Erythroblast (primary cell): ENCODE results near the gene HBG2.

ENCODE experiments used
- DNase-seq, 2 experiments: peaks; one replicate each; lab custom pipeline; 2025; lab: John Stamatoyannopoulos, UW
- GATA1 ChIP-seq: IDR thresholded peaks from 2 replicates; pipeline ENCODE4 v1.6.1; 2011; ENCODE audit warnings: low read depth, mild to moderate bottlenecking, control low read depth, low read length, moderate library complexity
- POLR2A ChIP-seq: IDR thresholded peaks from 2 replicates; pipeline ENCODE4 v1.6.1; 2011; ENCODE audit warnings: mild to moderate bottlenecking, low read length

Gene HBG2

DNA sequence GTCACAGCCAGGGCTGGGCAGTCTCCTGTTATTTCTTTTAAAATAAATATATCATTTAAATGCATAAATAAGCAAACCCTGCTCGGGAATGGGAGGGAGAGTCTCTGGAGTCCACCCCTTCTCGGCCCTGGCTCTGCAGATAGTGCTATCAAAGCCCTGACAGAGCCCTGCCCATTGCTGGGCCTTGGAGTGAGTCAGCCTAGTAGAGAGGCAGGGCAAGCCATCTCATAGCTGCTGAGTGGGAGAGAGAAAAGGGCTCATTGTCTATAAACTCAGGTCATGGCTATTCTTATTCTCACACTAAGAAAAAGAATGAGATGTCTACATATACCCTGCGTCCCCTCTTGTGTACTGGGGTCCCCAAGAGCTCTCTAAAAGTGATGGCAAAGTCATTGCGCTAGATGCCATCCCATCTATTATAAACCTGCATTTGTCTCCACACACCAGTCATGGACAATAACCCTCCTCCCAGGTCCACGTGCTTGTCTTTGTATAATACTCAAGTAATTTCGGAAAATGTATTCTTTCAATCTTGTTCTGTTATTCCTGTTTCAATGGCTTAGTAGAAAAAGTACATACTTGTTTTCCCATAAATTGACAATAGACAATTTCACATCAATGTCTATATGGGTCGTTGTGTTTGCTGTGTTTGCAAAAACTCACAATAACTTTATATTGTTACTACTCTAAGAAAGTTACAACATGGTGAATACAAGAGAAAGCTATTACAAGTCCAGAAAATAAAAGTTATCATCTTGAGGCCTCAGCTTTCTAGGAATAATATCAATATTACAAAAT lies 33.7 kb upstream of the HBG2 start:
- peak; percentile 98 for TF ChIP-seq POLR2A
- TF ChIP-seq GATA1, result peak; percentile 77
- DNase-seq, result peak; percentile 98 to 99

DNA sequence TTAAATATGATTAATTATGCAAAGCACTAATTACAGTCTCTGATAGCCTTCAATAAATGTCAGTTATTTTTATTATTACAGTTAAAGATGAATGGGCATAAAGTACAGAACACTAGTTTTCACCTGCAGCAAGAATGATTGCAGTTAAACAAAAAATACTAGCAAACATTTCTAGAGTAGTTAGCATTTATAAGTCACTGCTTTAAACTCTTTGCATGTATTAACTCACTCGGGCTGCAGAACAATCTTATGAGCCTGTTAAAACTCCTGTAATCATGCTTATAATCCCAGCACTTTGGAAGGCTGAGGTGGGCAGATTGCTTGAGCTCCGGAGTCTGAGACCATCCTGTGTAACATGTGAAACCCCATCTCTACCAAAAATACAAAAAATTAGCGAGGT lies 32.3 kb upstream of the HBG2 start:
- DNase-seq, result no peak
- TF ChIP-seq GATA1 (no peak), POLR2A (no peak)

DNA sequence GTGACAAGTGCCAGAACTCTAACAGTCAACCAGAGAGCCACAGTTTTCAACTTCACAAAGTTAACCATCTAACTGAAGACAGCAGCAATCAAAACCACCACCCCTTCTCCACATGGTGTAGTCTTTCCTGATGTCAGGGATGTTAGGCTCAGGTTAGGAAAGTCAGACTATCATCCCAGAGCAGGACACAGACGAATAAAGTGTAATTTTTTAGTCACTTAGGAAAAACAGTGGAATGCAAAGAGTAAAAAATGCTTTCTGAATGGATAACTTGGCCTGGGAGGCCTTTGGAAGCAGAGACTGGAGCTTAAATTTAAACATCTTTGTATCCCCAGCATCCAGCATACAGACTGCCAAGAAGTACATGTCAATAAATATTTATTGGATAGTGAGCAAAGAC lies 31.8 kb upstream of the HBG2 start:
- no peak for TF ChIP-seq POLR2A
- no peak for TF ChIP-seq GATA1

GRCh38 chr11:5285703-5286340 lies 31.2 kb upstream of the HBG2 start:
- TF ChIP-seq GATA1 (no peak), POLR2A (no peak)
- DNase-seq, result no peak

More for the DNA sequence above, 31.8 kb upstream of the HBG2 start:
- DNase-seq, result no peak

DNA sequence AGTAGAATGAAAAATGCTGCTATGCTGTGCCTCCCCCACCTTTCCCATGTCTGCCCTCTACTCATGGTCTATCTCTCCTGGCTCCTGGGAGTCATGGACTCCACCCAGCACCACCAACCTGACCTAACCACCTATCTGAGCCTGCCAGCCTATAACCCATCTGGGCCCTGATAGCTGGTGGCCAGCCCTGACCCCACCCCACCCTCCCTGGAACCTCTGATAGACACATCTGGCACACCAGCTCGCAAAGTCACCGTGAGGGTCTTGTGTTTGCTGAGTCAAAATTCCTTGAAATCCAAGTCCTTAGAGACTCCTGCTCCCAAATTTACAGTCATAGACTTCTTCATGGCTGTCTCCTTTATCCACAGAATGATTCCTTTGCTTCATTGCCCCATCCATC lies 30.1 kb upstream of the HBG2 start:
- DNase-seq, result peak; percentile 98 to 100
- peak; percentile 63 for TF ChIP-seq POLR2A
- peak; percentile 75 for TF ChIP-seq GATA1

DNA sequence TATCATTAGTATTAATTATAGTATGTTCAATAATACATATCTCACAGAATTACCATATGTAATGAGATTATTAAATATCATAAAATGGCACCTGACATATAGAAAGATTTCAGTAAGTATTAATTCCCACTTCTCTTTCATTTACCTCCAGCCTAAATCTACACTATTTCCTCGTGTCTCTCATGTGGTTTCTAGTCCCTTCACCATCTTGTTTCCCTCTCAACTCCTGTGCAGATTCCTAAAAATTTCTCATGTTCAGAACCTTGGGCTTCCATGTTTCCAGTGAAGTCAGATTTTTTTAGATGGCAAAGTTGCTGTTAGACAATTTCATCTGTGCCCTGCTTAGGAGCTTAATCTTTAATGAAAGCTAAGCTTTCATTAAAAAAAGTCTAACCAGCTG lies 29.3 kb upstream of the HBG2 start:
- TF ChIP-seq POLR2A (no peak), GATA1 (no peak)
- DNase-seq, result no peak

- no peak for DNase-seq
- TF ChIP-seq GATA1, result no peak
- no peak for TF ChIP-seq POLR2A
These were observed 28.5 kb upstream of the HBG2 start for GRCh38 chr11:5283086-5283485.

GRCh38 chr11:5282628-5283027 lies 28.0 kb upstream of the HBG2 start:
- TF ChIP-seq POLR2A (no peak), GATA1 (no peak)
- no peak for DNase-seq

DNA sequence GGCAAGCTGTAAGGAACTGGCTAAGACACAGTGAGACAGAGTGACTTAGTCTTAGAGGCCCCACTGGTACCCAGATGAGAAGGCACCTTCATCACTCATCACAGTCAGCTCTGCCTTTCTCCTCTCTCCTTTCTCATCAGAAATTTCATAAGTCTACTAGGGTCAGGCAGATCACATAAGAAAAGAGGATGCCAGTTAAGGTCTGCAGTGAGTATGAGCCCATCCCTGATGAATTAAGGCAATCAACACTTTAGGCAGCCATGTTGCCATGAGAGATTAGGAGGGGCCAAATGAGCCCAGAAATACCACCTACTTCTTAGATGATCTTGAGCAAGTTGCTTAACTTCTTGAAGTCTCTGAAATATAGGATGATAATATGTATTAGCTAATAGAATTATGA lies 27.0 kb upstream of the HBG2 start:
- TF ChIP-seq POLR2A (no peak), GATA1 (no peak)
- peak in 1 of 2 experiments; percentile 75 for DNase-seq

- TF ChIP-seq POLR2A, result peak; percentile 72
- TF ChIP-seq GATA1, result peak; percentile 63
- DNase-seq, result peak; percentile 100
These were observed 26.1 kb upstream of the HBG2 start for GRCh38 chr11:5280582-5281102.

DNA sequence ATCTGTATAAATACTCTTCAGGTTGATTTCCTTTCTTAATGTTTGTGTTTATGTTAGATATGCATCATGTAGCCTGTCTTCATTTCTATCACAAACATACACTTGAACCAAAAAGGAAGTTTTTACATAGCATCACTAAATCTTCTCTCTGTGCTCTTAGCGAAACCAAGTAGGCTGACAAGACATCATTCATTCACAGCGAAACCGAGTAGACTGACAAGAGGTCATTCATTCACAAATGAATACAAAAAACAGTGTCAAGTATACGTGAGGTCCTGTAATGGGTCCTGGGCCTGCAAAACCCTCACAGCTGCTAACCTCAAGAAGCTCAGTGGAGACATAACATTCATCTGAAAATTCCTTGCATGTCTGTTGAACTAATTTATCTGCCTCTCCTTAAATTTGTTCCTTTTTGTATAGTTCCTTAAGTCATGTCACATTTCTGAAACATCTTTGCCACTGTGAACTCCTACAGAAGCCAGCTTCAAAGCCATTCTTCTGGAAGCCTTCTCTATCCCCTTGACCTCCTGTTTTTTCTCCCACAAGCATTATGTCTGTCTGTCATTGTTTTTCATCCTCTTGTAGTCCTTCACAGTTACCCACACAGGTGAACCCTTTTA lies 25.0 kb upstream of the HBG2 start:
- TF ChIP-seq GATA1 (no peak), POLR2A (no peak)
- no peak for DNase-seq

DNA sequence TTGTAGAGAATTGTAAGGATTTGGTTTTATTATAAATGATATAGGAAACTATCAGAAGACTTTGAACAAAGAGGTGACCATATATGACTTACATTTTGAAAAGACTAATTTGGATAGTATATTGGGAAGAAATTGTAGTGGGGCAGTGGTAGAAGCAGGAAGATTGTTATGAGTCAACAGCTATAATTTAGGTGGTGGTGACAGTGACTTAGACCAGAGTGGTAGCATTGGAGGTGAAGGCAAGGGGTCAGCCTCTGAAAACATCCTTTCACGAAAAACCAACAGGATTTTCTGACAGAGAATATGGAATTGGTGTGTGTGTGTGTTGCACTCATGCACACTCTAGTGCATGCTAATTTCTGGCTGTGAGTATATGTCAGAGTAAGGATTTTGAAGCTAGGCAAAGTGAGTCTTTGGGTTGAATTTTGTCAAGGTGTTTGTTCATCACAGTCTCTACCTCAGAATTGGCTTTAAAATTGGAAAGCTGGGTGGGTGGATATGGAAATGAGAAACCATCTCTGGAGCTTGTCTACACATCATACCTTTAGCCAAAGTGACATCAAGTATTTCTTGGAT lies 23.3 kb upstream of the HBG2 start:
- DNase-seq, result no peak
- TF ChIP-seq GATA1 (no peak), POLR2A (no peak)

DNA sequence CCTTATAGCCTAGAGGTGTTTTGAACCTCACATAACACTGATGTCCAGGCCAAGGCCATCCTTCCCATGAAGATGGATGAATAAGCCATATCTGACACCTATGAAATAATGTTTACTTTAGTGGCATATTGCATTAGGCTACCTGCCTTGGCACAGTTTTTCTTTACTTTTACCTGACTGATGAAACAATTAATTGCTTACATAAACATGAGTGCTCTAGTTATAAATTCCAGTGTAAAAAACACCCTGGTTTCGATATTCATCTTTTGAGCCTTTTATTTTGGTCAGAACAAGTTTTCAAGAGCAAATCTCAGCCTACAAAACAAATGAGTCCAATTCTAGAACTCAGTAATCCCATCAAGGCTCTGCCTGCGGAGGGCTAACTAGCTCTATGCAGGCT lies 22.1 kb upstream of the HBG2 start:
- no peak for TF ChIP-seq GATA1
- no peak for TF ChIP-seq POLR2A
- no peak for DNase-seq
